Mesenteric fat pad (tissue), 1 donor: ENCODE data around the gene CYP1A1. TPM values are rescaled to one million over a fixed set of nuclear protein-coding genes. Genes with fewer than 3 reads are reported as not detected.

Experiments used
- DNase-seq: peaks from one replicate; pipeline ENCODE4 v3.0.0-alpha.2; 2020; ENCODE audit warnings: low spot score
- long read RNA-seq: library from polyadenylated mRNA; unstranded; transcript quantifications from one replicate; pipeline ENCODE4 v2.0.0, GENCODE V29; 2020
- total RNA-seq: library from RNA; stranded (reverse); fragmentation: NEBNext Ultra II Directional; extraction: Animal tissue kit (Norgen Biotek cat#: 25700); gene quantifications from one replicate; pipeline ENCODE4 v1.2.1, GENCODE V29; 2021
- donor health status: DM: yes; HTN: yes; CAD: no.

The CYP1A1 gene
- 65.0 TPM for total RNA-seq
- long read RNA-seq, transcript CYP1A1-202 (7 exons, 2,608 nt), result minor isoform, 116 of 464 reads
- long read RNA-seq, transcript CYP1A1-201 (7 exons, 2,685 nt), result major isoform, 217 of 464 reads
- long read RNA-seq, partial matches to known transcripts, result 99 of 464 reads
- long read RNA-seq, other reads (novel, unspliced or antisense), result 29 of 464 reads

- DNase-seq, result no peak
These were observed at the start of gene CYP1A1 for GRCh38 chr15:74725225-74725774. Gene CYP1A1 (minus strand): TSS chr15:74725528. CDS start chr15:74723097, 2,431 bp downstream.

GRCh38 chr15:74773731-74774252 is 48.5 kb upstream of the CYP1A1 start:
- no peak for DNase-seq

- no peak for DNase-seq
These were observed 48.0 kb upstream of the CYP1A1 start for GRCh38 chr15:74773329-74773728.

GRCh38 chr15:74770211-74770903 is 45.0 kb upstream of the CYP1A1 start:
- DNase-seq, result no peak

- DNase-seq, result no peak
These were observed 44.2 kb upstream of the CYP1A1 start for GRCh38 chr15:74769463-74770025.

- DNase-seq, result no peak
These were observed 43.5 kb upstream of the CYP1A1 start for GRCh38 chr15:74768771-74769342.

GRCh38 chr15:74768099-74768770 is 42.9 kb upstream of the CYP1A1 start:
- DNase-seq, result no peak

GRCh38 chr15:74767167-74768098 is 42.1 kb upstream of the CYP1A1 start:
- no peak for DNase-seq

- DNase-seq, result no peak
These were observed 38.1 kb upstream of the CYP1A1 start for GRCh38 chr15:74763416-74763815.

- DNase-seq, result no peak
These were observed 37.4 kb upstream of the CYP1A1 start for GRCh38 chr15:74762791-74763150.

GRCh38 chr15:74758736-74759135 is 33.4 kb upstream of the CYP1A1 start:
- no peak for DNase-seq

GRCh38 chr15:74754593-74755215 is 29.4 kb upstream of the CYP1A1 start:
- no peak for DNase-seq

GRCh38 chr15:74752531-74752930 is 27.2 kb upstream of the CYP1A1 start:
- DNase-seq, result no peak

- no peak for DNase-seq
These were observed 26.7 kb upstream of the CYP1A1 start for GRCh38 chr15:74752011-74752410.

- no peak for DNase-seq
These were observed 25.4 kb upstream of the CYP1A1 start for GRCh38 chr15:74750751-74751150.

GRCh38 chr15:74749832-74750231 is 24.5 kb upstream of the CYP1A1 start:
- no peak for DNase-seq

- DNase-seq, result no peak
These were observed 23.1 kb upstream of the CYP1A1 start, which contains the start of gene CYP1A2 for GRCh38 chr15:74748322-74748946. Gene CYP1A2 (plus strand): TSS chr15:74748845. CDS start chr15:74749739, 894 bp downstream.

GRCh38 chr15:74746389-74746788 is 21.1 kb upstream of the CYP1A1 start:
- DNase-seq, result no peak

GRCh38 chr15:74742422-74742821 is 17.1 kb upstream of the CYP1A1 start:
- no peak for DNase-seq
